Measurements from ENCODE around the gene SETBP1. TPM values are rescaled to one million over a fixed set of nuclear protein-coding genes. Genes with fewer than 3 reads are reported as not detected.

The SETBP1 gene
- total RNA-seq, 1 donor: 2.6 TPM

DNA sequence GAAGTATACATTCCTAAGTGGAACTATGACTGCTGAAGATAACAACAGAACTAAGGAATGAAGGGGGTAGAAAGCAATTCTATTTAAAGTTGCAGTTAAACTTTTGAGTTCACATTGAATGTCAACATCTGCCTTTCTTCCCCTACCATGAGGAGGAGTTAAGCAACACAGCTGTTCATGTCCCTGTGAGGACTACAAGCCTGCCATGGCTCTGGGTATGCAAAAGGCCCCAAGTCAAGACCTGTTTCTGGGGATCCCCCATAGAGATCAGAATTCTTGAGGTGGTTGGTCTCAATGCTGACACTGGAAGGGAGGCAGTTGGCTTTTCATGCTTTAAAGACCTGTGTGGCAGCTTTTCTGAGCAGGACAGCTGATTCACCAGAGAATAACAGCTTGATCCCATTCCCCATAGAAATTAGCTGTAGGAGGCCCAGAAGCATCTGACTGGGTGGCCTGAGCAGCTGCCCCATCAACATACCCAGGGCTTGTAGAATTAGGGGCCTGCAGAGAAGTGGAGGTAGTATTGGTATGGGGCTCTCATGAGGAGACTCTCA is 131.0 kb downstream of the SETBP1 start:
- TF ChIP-seq, protein P1, sequence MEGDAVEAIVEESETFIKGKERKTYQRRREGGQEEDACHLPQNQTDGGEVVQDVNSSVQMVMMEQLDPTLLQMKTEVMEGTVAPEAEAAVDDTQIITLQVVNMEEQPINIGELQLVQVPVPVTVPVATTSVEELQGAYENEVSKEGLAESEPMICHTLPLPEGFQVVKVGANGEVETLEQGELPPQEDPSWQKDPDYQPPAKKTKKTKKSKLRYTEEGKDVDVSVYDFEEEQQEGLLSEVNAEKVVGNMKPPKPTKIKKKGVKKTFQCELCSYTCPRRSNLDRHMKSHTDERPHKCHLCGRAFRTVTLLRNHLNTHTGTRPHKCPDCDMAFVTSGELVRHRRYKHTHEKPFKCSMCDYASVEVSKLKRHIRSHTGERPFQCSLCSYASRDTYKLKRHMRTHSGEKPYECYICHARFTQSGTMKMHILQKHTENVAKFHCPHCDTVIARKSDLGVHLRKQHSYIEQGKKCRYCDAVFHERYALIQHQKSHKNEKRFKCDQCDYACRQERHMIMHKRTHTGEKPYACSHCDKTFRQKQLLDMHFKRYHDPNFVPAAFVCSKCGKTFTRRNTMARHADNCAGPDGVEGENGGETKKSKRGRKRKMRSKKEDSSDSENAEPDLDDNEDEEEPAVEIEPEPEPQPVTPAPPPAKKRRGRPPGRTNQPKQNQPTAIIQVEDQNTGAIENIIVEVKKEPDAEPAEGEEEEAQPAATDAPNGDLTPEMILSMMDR (IDR thresholded peaks at IDR 0.05; ENCODE audit: insufficient read depth, low read depth, low read length): no peak
- DNase-seq (ENCODE audit: low read depth): no peak
- H3K4me3 ChIP-seq (ENCODE audit: low read depth, low read length): no peak overlapping the region

DNA sequence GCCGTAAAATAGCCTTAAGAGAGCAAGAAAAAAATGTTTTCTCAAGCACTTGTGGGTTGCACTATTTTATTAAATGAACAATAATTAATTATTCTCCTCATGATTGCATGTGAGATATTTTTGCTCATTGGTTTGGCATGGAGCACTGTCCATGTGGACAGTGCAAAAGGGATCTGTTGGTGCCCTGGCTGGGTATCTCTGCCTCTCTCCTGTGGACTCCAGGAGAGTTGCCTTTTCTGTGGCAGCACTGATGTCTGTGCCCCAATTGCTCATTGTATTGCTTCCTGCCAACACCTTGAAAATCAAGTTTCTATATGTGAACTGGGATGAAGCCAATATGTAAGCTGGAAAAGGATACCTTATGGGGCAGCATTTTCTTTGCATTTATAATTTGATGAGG is 131.7 kb downstream of the SETBP1 start:
- no peak overlapping the region for H3K4me3 ChIP-seq (ENCODE audit: low read depth, low read length)
- no peak for DNase-seq (ENCODE audit: low read depth)
- TF ChIP-seq, protein P1 (IDR thresholded peaks at IDR 0.05; ENCODE audit: insufficient read depth, low read depth, low read length): no peak

DNA sequence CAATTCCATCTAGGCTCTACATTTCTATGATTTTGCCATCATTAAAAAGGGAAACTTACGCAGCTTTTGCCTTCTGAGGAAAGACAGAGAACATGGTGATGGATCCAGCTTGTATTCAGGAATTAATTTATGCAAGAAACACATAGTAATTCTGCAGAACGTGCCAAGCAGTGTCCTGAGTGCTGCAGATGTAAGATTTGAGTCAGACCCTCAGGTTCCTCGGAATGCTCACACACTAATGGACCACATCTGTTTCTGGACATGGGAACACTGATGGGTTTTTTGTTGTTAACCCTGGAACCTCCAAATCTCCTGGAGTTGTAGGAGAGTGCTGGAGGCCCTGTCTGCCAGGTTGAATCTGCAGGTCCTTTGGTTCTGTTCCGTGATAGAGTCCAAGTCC is 132.9 kb downstream of the SETBP1 start:
- DNase-seq (ENCODE audit: low read depth): no peak

DNA sequence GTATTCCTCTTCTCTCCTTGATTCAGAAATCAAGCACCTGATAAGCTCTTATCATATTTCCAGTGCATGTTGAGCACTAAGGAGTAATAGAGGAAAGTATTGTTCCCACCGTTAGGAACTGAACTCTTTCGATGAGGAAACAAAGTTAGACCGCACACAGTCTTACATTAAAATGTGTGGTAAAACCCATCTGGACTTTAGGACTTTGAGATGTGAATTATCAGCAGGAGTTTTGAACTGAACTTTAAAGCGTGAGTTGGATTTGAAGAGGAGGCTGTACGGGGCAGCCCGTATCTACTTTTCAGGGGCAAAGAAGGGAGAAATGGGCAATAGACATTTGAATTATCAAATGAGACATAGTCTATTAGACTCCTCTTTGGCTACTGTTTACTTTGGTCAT is 134.4 kb downstream of the SETBP1 start:
- no peak for DNase-seq (ENCODE audit: low read depth)
- TF ChIP-seq, protein P1 (IDR thresholded peaks at IDR 0.05; ENCODE audit: insufficient read depth, low read depth, low read length): no peak
- no peak overlapping the region for H3K4me3 ChIP-seq (ENCODE audit: low read depth, low read length)

More for the DNA sequence above, 132.9 kb downstream of the SETBP1 start:
- H3K4me3 ChIP-seq (ENCODE audit: low read depth, low read length): no peak overlapping the region
- TF ChIP-seq, protein P1 (IDR thresholded peaks at IDR 0.05; ENCODE audit: insufficient read depth, low read depth, low read length): no peak

DNA sequence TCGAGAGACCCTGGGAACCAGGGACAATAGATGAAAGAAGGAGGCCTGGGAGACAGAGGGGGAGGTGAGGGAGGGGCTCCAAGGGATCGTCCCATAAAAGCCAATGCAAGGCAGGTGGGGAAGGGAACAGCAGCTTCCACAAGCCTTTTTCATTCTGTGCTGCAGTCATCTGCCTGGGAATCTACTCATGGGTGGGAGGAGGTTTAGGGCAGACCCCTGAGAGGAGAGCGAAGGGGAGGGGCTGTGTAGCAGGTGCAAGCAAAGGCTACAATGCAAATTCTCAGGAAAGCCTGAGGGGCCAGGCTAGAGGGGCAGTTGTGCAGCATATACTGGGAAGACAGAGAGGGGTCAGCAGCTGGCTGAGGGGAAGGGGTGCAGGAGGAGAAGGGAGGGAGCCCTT is 135.4 kb downstream of the SETBP1 start:
- no peak for DNase-seq (ENCODE audit: low read depth)
- TF ChIP-seq, protein P1 (IDR thresholded peaks at IDR 0.05; ENCODE audit: insufficient read depth, low read depth, low read length): no peak
- no peak overlapping the region for H3K4me3 ChIP-seq (ENCODE audit: low read depth, low read length)

DNA sequence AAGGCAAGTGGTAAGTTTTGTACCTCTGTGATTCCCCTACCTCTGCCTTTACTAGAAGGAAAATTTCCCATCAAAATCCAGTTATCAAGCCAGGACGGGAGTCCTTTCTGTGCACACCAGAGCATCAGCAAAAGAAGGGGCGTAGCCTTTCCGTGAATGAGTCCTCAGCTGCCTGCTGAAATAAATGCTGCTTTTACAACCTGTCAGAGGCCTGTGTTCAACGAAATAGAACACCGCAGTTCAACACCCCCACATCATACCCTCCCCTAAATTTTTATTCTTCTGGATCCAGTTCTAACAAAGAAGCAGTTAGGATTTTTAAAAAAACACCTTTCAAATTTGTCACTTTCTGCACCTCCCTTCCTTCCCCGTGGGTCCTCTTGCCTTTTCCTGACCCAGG is 135.8 kb downstream of the SETBP1 start:
- H3K4me3 ChIP-seq (ENCODE audit: low read depth, low read length): no peak overlapping the region
- TF ChIP-seq, protein P1 (IDR thresholded peaks at IDR 0.05; ENCODE audit: insufficient read depth, low read depth, low read length): no peak
- no peak for DNase-seq (ENCODE audit: low read depth)

DNA sequence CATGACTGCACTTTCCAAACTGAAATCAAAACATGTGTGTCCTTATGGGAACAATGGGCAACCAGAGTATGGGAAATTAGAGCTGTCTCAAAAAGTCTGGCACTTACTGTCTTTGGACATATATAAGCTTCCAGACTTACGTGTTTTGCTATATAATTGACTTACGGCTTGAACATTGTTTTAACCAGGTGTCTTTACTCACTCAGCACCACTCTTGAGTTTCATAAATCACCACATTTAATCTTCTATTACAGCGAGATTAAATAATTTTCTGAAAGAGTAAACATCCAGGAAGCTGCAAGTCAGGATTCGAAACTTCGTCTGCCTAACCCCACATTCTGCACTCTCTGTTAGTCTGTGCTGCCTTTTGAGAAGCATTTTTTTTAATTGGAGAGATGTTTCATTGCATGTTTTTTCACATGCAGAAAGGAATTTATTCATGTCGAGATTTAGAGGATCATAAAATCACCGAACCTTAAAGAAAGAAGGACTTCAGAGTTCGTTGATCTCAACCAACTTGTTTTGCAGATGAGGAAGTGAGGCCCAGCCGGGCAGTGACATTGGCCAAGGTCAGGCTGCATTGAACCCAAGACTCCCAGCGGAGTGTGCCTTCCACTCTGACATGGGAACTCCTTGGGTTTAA is 137.3 kb downstream of the SETBP1 start:
- TF ChIP-seq, protein P1 (IDR thresholded peaks at IDR 0.05; ENCODE audit: insufficient read depth, low read depth, low read length): no peak
- H3K4me3 ChIP-seq (ENCODE audit: low read depth, low read length): no peak overlapping the region
- no peak for DNase-seq (ENCODE audit: low read depth)
